SHP77 (cell line): ENCODE measurements around the gene PDZD7.
"Not testable (repeated sequence)": the region's sequence is repeated elsewhere in the genome, so short reads cannot be mapped to it uniquely, and the experiment has no call there.

ENCODE experiments used
- DNase-seq, 2 experiments: peaks; one replicate each; lab custom pipeline; 2025; lab: John Stamatoyannopoulos, UW

Gene PDZD7

GRCh38 chr10:100982916-100983830, 47.8 kb downstream of the PDZD7 start:
- DNase-seq = no peak

GRCh38 chr10:100981178-100981772, 49.7 kb downstream of the PDZD7 start:
- DNase-seq = no peak

GRCh38 chr10:100980711-100981110, 50.2 kb downstream of the PDZD7 start:
- no peak for DNase-seq

GRCh38 chr10:100980311-100980710, 50.6 kb downstream of the PDZD7 start:
- DNase-seq = no peak

GRCh38 chr10:100979791-100980272, 51.1 kb downstream of the PDZD7 start:
- DNase-seq = no peak

- DNase-seq = no peak
Observed at GRCh38 chr10:100978901-100979195, 52.1 kb downstream of the PDZD7 start.

GRCh38 chr10:100978121-100978900, 52.6 kb downstream of the PDZD7 start:
- no peak for DNase-seq

GRCh38 chr10:100977436-100977835, 53.5 kb downstream of the PDZD7 start:
- no peak for DNase-seq

GRCh38 chr10:100976906-100977305, 54.0 kb downstream of the PDZD7 start:
- no peak for DNase-seq

GRCh38 chr10:100975397-100975796, 55.5 kb downstream of the PDZD7 start:
- DNase-seq = not testable (repeated sequence)

- DNase-seq = no peak
Observed at GRCh38 chr10:100972904-100973535, 57.9 kb downstream of the PDZD7 start.

GRCh38 chr10:100972115-100972903, 58.6 kb downstream of the PDZD7 start:
- no peak for DNase-seq

GRCh38 chr10:100970914-100971811, 59.8 kb downstream of the PDZD7 start:
- DNase-seq = no peak

GRCh38 chr10:100970076-100970913, 60.6 kb downstream of the PDZD7 start:
- no peak for DNase-seq

GRCh38 chr10:100969187-100970075, 61.5 kb downstream of the PDZD7 start, which contains the start of gene SEMA4G:
SEMA4G (plus strand) TSS chr10:100969504; CDS start chr10:100972913, 3,409 bp downstream.
- peak; percentile 29 to 46 for DNase-seq

- DNase-seq = no peak
Observed at GRCh38 chr10:100968863-100969186, 62.1 kb downstream of the PDZD7 start.

GRCh38 chr10:100968062-100968736, 62.7 kb downstream of the PDZD7 start:
- no peak for DNase-seq

- no peak for DNase-seq
Observed at GRCh38 chr10:100967332-100967731, 63.6 kb downstream of the PDZD7 start.
